ENCODE data around the gene TANGO6. TPM values are rescaled to one million over a fixed set of nuclear protein-coding genes. Genes with fewer than 3 reads are reported as not detected.

Gene TANGO6
- total RNA-seq, 1 donor: 38.0 TPM

DNA sequence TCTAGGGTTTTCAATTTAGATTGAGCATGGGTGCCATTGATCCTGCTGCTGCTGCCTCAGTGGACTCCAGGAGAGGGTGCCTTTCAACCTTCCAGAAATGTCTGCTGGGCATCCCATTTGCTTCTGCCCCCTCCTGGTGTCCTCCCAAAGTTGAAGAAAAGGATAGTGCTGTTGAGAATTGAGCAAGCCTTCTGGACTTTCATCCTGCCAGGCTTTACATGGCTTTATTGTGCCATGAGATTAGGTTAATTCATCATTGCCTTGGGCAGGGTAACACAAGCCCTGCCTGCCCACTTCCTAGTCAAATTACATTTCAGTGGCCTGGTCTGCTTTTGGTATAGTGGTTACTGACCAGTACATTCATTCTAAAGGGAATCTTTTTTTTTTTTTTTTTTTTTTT, 17.9 kb upstream of the TANGO6 start:
- H2AFZ ChIP-seq (ENCODE audit: low read length): no peak overlapping the region
- no peak overlapping the region for H3K4me3 ChIP-seq (ENCODE audit: insufficient read depth, low read length)
- H3K27ac ChIP-seq (ENCODE audit: low read depth, low read length): no peak overlapping the region
- H3K36me3 ChIP-seq (ENCODE audit: insufficient read depth, low read length): no peaks in the 10 kb centered on the region
- H3K9me3 ChIP-seq (ENCODE audit: low read depth, low read length): no peaks in the 10 kb centered on the region
- no peak overlapping the region for H3K4me2 ChIP-seq (ENCODE audit: insufficient read depth, low read length)
- H3K79me2 ChIP-seq (ENCODE audit: insufficient read depth, low read length): no peaks in the 10 kb centered on the region
- no peaks in the 10 kb centered on the region for H3K27me3 ChIP-seq (ENCODE audit: insufficient read depth, low read length)
- no peak for DNase-seq (ENCODE audit: insufficient read length, low spot score, missing footprints)
- H4K20me1 ChIP-seq (ENCODE audit: insufficient read depth, low read length): no peaks in the 10 kb centered on the region
- TF ChIP-seq, protein P1, sequence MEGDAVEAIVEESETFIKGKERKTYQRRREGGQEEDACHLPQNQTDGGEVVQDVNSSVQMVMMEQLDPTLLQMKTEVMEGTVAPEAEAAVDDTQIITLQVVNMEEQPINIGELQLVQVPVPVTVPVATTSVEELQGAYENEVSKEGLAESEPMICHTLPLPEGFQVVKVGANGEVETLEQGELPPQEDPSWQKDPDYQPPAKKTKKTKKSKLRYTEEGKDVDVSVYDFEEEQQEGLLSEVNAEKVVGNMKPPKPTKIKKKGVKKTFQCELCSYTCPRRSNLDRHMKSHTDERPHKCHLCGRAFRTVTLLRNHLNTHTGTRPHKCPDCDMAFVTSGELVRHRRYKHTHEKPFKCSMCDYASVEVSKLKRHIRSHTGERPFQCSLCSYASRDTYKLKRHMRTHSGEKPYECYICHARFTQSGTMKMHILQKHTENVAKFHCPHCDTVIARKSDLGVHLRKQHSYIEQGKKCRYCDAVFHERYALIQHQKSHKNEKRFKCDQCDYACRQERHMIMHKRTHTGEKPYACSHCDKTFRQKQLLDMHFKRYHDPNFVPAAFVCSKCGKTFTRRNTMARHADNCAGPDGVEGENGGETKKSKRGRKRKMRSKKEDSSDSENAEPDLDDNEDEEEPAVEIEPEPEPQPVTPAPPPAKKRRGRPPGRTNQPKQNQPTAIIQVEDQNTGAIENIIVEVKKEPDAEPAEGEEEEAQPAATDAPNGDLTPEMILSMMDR (IDR thresholded peaks at IDR 0.05; ENCODE audit: extremely low read depth, low read depth, low read length): no peak
- H3K4me1 ChIP-seq (ENCODE audit: insufficient read depth, low read length): peaks cover 22% of the 10 kb centered on the region

DNA sequence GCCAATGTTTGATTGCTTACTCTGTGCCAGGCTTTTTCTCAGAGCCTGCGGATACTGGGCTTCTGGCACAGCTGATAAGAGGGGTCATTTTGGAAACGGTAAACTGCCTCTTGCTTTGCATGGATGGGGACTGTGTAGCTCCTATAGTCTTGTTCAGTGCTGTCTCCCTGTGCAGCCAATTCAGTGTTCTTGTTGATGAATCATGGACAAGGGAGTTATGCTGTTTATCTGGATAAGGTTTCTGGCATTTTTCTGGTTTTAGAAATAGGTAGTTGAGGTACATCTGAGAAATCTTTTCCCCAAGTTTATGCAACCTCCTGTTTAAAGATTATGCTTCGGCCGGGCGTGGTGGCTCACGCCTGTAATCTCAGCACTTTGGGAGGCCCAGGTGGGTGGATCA, 16.7 kb upstream of the TANGO6 start:
- Histone ChIP-seq H3K79me2 (ENCODE audit: insufficient read depth, low read length) (no peaks in the 10 kb centered on the region), H2AFZ (ENCODE audit: low read length) (no peak overlapping the region), H3K4me2 (ENCODE audit: insufficient read depth, low read length) (no peak overlapping the region), H4K20me1 (ENCODE audit: insufficient read depth, low read length) (no peaks in the 10 kb centered on the region), H3K27ac (ENCODE audit: low read depth, low read length) (no peak overlapping the region), H3K4me3 (ENCODE audit: insufficient read depth, low read length) (no peak overlapping the region), H3K27me3 (ENCODE audit: insufficient read depth, low read length) (no peaks in the 10 kb centered on the region), H3K4me1 (ENCODE audit: insufficient read depth, low read length) (peaks cover 22% of the 10 kb centered on the region), H3K9me3 (ENCODE audit: low read depth, low read length) (no peaks in the 10 kb centered on the region), H3K36me3 (ENCODE audit: insufficient read depth, low read length) (no peaks in the 10 kb centered on the region)
- DNase-seq (ENCODE audit: insufficient read length, low spot score, missing footprints): no peak
- TF ChIP-seq, protein P1 (IDR thresholded peaks at IDR 0.05; ENCODE audit: extremely low read depth, low read depth, low read length): no peak

DNA sequence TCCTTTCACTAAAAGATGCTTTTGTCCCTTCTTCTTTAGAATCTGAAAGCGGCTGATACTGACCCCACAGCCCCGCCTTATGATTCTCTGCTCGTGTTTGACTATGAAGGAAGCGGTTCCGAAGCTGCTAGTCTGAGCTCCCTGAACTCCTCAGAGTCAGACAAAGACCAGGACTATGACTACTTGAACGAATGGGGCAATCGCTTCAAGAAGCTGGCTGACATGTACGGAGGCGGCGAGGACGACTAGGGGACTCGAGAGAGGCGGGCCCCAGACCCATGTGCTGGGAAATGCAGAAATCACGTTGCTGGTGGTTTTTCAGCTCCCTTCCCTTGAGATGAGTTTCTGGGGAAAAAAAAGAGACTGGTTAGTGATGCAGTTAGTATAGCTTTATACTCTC, 10.1 kb upstream of the TANGO6 start:
- Histone ChIP-seq H3K4me1 (ENCODE audit: insufficient read depth, low read length) (no peaks in the 10 kb centered on the region), H3K27me3 (ENCODE audit: insufficient read depth, low read length) (no peaks in the 10 kb centered on the region), H4K20me1 (ENCODE audit: insufficient read depth, low read length) (no peaks in the 10 kb centered on the region), H3K27ac (ENCODE audit: low read depth, low read length) (no peak overlapping the region), H3K36me3 (ENCODE audit: insufficient read depth, low read length) (no peaks in the 10 kb centered on the region), H2AFZ (ENCODE audit: low read length) (no peak overlapping the region), H3K4me2 (ENCODE audit: insufficient read depth, low read length) (no peak overlapping the region), H3K9me3 (ENCODE audit: low read depth, low read length) (no peaks in the 10 kb centered on the region), H3K4me3 (ENCODE audit: insufficient read depth, low read length) (no peak overlapping the region), H3K79me2 (ENCODE audit: insufficient read depth, low read length) (no peaks in the 10 kb centered on the region)
- TF ChIP-seq, protein P1 (IDR thresholded peaks at IDR 0.05; ENCODE audit: extremely low read depth, low read depth, low read length): no peak
- DNase-seq (ENCODE audit: insufficient read length, low spot score, missing footprints): no peak

DNA sequence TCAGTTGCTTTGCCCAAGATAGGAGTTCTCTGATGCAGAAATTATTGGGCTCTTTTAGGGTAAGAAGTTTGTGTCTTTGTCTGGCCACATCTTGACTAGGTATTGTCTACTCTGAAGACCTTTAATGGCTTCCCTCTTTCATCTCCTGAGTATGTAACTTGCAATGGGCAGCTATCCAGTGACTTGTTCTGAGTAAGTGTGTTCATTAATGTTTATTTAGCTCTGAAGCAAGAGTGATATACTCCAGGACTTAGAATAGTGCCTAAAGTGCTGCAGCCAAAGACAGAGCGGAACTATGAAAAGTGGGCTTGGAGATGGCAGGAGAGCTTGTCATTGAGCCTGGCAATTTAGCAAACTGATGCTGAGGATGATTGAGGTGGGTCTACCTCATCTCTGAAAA, 8.8 kb upstream of the TANGO6 start:
- H3K27ac ChIP-seq (ENCODE audit: low read depth, low read length): no peak overlapping the region
- TF ChIP-seq, protein P1 (IDR thresholded peaks at IDR 0.05; ENCODE audit: extremely low read depth, low read depth, low read length): no peak

More for the DNA sequence above, 8.8 kb upstream of the TANGO6 start:
- H3K36me3 ChIP-seq (ENCODE audit: insufficient read depth, low read length): no peaks in the 10 kb centered on the region
- H3K4me1 ChIP-seq (ENCODE audit: insufficient read depth, low read length): no peaks in the 10 kb centered on the region
- H3K4me3 ChIP-seq (ENCODE audit: insufficient read depth, low read length): no peak overlapping the region
- H2AFZ ChIP-seq (ENCODE audit: low read length): no peak overlapping the region
- H3K27me3 ChIP-seq (ENCODE audit: insufficient read depth, low read length): no peaks in the 10 kb centered on the region
- H3K4me2 ChIP-seq (ENCODE audit: insufficient read depth, low read length): no peak overlapping the region
- no peaks in the 10 kb centered on the region for H3K9me3 ChIP-seq (ENCODE audit: low read depth, low read length)
- no peaks in the 10 kb centered on the region for H4K20me1 ChIP-seq (ENCODE audit: insufficient read depth, low read length)
- H3K79me2 ChIP-seq (ENCODE audit: insufficient read depth, low read length): no peaks in the 10 kb centered on the region
- no peak for DNase-seq (ENCODE audit: insufficient read length, low spot score, missing footprints)

Measured in osteoblast (primary cell).